Bronchial epithelial cell (primary cell): ENCODE results near the gene MTMR1. TPM values are rescaled to one million over a fixed set of nuclear protein-coding genes. Genes with fewer than 3 reads are reported as not detected.

Experiments
- DNase-seq: peaks from one replicate; pipeline ENCODE4 v3.0.0-alpha.2; 2010; ENCODE audit warnings: low read depth
- FAIRE-seq: peaks from 2 replicates; lab custom pipeline; 2011; peaks lifted over from hg19 to GRCh38; lab: Jason Lieb, UNC
- H3K27me3 ChIP-seq: 2 replicates; pipeline ENCODE4 v1.5.1; 2011; ENCODE audit warnings: low read length; ENCODE audit not compliant: control insufficient read depth, insufficient read depth
- H3K36me3 ChIP-seq: 2 replicates; pipeline ENCODE4 v1.5.1; 2011; ENCODE audit warnings: low read length; ENCODE audit not compliant: control insufficient read depth, insufficient read depth
- H3K4me3 ChIP-seq: 2 replicates; pipeline ENCODE4 v1.5.1; 2011; ENCODE audit warnings: mild to moderate bottlenecking, low read depth, low read length, control low read depth
- CTCF ChIP-seq: IDR thresholded peaks from 2 replicates; pipeline ENCODE4 v1.5.1; 2011; ENCODE audit warnings: mild to moderate bottlenecking, moderate library complexity, low read length, control low read depth, inconsistent platforms; ENCODE audit not compliant: insufficient read depth, severe bottlenecking
- total RNA-seq: library from RNA; depleted of rRNA; stranded (reverse); fragments of >200 nt; gene quantifications from 2 replicates; pipeline ENCODE4 v1.2.1, GENCODE V29; 2014

Gene MTMR1
- total RNA-seq, 1 donor from 2014 or later: 14.0 TPM

- H3K4me3 ChIP-seq: no peak overlapping the region
- no peak for TF ChIP-seq CTCF
- H3K27me3 ChIP-seq: no peaks in the 10 kb centered on the region
- DNase-seq (no peak), FAIRE-seq (no peak)
- no peaks in the 10 kb centered on the region for H3K36me3 ChIP-seq
Measured at GRCh38 chrX:150712619-150713018, 19.4 kb downstream of the MTMR1 start.

- Histone ChIP-seq H3K36me3 (peaks cover 2% of the 10 kb centered on the region), H3K27me3 (no peaks in the 10 kb centered on the region), H3K4me3 (no peak overlapping the region)
- DNase-seq: peak; percentile 32
- no peak for TF ChIP-seq CTCF
- no peak for FAIRE-seq
Measured at GRCh38 chrX:150715184-150715583, 22.0 kb downstream of the MTMR1 start.

- TF ChIP-seq CTCF: no peak
- DNase-seq: no peak
- Histone ChIP-seq H3K4me3 (no peak overlapping the region), H3K27me3 (no peaks in the 10 kb centered on the region), H3K36me3 (peaks cover 2% of the 10 kb centered on the region)
- FAIRE-seq: no peak
Measured at GRCh38 chrX:150719621-150720020, 26.4 kb downstream of the MTMR1 start.

GRCh38 chrX:150729956-150730355 is 36.8 kb downstream of the MTMR1 start:
- no peak for TF ChIP-seq CTCF
- FAIRE-seq: no peak
- no peak for DNase-seq
- Histone ChIP-seq H3K4me3 (no peak overlapping the region), H3K36me3 (peaks cover 3% of the 10 kb centered on the region), H3K27me3 (no peaks in the 10 kb centered on the region)

- DNase-seq (no peak), FAIRE-seq (no peak)
- no peak for TF ChIP-seq CTCF
- Histone ChIP-seq H3K27me3 (no peaks in the 10 kb centered on the region), H3K36me3 (peaks cover 3% of the 10 kb centered on the region), H3K4me3 (no peak overlapping the region)
Measured at GRCh38 chrX:150730719-150731118, 37.5 kb downstream of the MTMR1 start.

GRCh38 chrX:150731795-150732194 is 38.6 kb downstream of the MTMR1 start:
- no peak for TF ChIP-seq CTCF
- peak; percentile 92 for DNase-seq
- no peak for FAIRE-seq
- Histone ChIP-seq H3K4me3 (no peak overlapping the region), H3K36me3 (peaks cover 5% of the 10 kb centered on the region), H3K27me3 (no peaks in the 10 kb centered on the region)
